Activated CD8-positive, alpha-beta memory T cell treated with anti-CD3 and anti-CD28 coated beads, Interleukin-2, amount 50 U/mL, for 48 hours (primary cell): ENCODE results near the gene VIPR2.

Experiments
- DNase-seq: peaks from one replicate; pipeline ENCODE4 v3.0.0-alpha.2; 2020

The VIPR2 gene

DNA sequence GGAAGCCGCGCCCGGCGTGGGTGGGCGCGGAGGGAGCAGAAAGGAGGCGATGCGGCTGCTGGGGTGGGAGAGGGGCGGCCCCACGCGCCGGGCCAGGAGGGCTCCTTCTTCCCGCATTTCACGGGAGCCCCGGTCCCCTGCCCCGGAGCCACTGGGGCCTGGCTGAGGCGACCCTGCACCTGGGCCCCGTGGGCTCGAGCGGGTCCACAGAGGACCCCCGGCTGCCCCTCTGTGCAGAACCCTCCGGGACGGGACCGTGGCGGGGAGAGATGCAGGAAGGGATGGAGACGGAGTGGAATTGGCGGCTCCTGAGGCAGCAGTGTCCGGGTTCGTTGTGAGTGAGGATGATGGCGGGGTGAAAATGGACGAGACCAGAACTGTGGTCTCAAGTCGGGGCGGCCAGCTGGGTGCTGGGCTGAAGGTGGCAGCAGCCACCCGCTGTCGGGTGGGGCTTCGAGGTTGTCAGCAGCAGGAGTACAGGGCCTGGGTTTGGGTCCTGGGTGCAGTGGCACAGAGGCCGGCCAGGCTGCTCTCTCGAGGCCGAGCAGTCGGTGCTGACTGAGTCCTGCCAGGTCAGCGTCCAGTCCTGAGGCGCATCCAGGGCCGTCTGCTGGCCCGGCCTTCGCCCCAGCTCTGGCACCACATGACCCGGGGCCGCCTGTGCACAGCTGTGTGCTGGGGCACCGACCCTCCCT is 80.4 kb downstream of the VIPR2 start:
- peak; percentile 42 for DNase-seq

DNA sequence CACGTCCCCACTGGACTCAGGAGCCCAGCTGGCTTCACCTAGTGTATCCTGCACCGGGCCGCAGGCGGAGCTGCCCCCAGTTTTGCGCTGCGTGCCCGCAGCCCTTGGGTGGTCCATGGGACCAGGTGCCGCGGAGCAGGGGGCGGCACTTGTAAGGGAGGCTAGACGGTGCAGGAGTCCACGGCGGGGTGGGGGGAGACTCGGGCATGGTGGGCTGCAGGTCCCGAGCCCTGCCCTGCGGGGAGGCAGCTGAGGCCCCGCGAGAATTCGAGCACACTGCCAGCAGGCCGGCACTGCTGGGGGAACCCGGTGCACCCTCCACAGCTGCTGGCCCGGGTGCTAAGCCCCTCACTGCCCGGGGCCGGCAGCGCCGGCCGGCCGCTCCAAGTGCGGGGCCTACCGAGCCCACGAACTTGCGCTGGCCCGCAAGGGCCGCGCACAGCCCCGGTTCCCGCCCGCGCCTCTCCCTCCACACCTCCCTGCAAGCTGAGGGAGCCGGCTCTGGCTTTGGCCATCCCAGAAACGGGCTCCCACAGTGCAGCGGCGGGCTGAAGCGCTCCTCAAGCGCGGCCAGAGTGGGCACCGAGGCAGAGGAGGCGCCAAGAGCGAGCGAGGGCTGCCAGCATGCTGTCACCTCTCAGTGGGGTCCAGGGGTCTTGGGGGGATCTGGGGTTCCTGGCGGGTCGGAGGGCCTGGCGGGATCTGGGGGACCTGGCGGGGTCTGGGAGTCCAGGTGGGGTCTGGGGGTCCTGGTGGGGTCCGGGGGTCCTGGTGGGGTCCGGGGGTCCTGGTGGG is 81.4 kb downstream of the VIPR2 start:
- peak; percentile 38 for DNase-seq

DNA sequence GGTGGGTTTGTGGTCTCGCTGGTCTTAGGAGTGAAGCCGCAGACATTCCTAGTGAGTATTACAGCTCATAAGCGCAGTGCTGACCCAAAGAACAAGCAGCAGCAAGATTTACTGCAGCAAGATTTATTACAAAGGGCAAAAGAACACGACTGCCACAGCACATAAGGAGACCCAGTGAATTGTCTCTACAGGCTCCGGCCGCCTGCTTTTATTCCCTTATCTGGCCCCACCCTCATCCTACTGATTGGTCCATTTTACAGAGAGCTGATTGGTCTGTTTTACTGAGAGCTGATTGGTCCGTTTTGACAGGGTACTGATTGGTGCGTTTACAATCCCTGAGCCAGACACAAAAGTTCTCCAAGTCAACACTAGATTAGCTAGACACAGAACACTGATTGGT is 82.1 kb downstream of the VIPR2 start:
- no peak for DNase-seq

DNA sequence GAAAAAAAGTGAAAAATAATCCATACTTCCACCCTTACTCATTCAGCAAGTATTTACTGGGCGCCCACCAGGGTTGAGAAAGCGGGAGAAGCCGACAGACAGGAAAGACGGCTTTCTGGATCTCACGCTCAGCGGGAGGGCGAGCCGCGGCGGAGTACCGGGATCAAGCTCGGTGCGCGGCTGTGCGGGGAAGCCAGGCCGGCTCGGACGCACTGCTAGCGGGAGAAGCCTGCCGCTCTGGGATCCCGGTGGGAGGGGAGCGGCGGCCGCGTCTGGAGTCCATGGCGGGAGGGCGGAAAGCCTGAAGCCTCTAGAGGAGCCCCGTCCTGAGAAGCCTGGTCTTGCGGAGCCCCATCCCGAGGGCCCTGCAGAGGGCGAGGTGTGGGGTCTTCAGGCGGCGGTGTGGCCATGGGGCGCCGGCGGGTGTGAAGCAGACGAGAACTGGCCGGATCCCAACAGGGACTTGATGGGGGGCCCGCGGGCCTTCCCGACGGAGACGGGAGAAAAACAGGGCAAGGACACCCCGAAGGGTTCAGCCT is 82.9 kb downstream of the VIPR2 start:
- peak; percentile 40 for DNase-seq

DNA sequence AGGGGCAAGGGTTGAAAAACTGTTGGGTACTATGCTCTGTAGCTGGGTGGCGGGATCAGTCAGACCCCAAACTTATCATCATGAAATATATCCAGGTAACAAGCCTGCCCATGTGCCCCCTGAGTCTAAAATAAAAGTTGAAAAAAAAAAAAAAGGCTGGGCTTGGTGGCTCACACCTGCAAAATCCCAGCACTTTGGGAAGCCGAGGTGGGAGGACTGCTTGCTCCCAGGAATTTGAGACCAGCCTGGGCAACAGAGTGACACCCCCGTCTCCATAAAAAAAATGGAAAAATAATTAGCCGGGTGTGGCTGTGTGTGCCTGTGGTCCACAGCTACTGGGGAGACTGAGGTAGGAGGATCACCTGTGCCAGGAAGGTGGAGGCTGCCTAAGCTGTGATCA is 83.5 kb downstream of the VIPR2 start:
- no peak for DNase-seq

DNA sequence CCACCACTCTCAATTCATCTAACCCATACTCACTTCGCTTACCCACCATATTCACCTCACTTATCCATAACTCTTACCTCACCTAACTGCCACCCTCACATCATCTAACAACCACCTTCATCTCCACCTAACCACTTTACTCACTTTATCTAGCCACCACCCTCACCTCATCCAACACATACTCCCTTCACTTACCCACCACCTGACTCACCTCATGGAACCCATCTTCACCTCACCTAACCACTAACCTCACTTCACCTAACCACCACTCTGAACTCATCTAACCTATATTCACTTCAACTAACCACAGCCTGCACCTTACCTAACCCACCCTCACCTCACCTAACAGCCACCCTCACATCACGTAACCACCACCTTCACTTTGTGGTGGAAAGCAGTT is 84.2 kb downstream of the VIPR2 start:
- DNase-seq, result peak; percentile 40

DNA sequence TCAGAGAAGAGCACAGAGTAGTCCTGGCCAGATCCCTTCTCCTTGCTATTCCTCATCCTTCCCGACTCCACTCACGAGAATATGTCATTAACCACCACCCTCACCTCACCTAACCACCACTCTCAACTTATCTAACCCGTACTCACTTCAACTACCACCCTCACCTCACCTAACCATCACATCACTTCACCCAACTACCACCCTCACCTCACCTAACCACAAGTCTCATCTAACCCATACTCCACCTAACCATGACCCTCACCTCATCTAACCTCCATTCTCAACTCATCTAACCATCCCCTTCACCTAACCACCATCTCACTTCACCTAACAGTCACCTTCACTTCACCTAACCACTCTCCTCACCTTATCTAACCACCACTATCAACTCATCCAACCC is 85.0 kb downstream of the VIPR2 start:
- no peak for DNase-seq

DNA sequence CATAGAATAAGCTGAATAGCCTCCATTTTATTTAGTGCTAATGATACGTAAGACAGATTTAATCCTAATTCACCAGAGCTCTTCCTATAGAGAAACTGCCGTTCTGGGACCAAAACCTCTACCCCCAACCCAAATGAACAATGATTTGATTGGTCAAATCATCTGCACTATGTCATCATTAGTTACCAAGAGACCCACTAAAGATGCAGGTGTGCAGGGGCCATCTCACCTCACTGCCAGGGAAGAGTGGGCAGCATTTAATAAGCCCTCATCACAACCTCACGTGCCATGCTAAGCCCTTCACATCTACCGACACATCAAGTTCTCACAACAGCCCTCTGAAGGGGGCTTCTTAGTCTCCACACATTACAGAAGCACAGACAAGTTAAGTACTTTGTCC is 87.0 kb downstream of the VIPR2 start:
- DNase-seq, result no peak

DNA sequence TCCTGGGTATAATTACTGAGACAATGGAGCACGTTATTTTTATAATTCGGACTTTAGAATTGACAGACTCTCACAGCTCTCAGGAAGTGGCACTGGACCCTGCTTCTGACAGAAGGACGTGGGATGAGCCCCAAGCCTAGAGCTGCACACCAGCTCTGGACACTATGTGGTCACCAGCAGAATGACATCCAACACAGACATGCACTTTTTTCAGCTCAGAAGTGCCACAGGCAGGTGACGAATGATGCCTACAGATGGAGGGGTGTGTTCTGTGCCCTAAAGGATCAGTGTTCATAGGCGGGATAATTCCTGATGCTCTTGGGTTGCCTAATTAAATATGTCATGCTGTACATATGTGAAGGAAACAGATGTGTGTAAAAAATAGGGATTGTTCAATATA is 87.9 kb downstream of the VIPR2 start:
- no peak for DNase-seq

DNA sequence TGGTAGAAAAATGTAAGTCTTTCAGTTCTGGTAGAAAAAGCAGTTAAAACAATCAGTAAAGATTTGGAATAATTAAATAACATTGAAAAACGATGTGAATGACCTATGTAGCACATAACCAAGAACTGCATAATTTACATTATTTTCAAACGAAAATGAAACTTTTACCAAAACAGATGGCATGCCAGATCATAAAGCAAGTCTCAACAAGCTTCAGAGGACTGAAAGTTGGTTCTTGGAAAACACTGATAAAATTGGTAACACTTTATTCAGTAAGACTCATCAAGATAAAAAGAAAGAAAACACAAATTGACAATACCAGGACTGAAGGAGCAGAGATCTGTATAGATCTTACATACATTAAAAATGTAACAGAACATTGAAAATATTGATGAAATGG is 92.8 kb downstream of the VIPR2 start:
- DNase-seq, result no peak

DNA sequence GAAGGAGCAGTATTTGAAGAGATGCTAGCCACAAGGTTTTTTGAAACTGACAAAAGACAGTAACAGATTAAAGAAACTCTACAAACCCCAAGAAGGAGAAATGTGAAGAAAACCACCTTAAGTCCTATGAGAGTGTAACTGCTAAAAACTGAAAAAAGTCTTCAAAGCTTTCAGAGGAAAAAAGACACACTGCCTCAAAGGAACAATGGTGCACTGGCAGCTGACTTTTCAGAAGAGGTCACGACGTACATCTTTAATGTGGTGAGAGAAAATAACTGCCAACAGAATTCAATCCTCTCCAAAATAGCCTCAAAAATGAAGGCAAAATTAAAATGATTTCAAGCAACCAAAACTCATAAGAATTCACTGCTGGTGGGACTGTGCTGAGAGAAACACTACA is 94.0 kb downstream of the VIPR2 start:
- no peak for DNase-seq

DNA sequence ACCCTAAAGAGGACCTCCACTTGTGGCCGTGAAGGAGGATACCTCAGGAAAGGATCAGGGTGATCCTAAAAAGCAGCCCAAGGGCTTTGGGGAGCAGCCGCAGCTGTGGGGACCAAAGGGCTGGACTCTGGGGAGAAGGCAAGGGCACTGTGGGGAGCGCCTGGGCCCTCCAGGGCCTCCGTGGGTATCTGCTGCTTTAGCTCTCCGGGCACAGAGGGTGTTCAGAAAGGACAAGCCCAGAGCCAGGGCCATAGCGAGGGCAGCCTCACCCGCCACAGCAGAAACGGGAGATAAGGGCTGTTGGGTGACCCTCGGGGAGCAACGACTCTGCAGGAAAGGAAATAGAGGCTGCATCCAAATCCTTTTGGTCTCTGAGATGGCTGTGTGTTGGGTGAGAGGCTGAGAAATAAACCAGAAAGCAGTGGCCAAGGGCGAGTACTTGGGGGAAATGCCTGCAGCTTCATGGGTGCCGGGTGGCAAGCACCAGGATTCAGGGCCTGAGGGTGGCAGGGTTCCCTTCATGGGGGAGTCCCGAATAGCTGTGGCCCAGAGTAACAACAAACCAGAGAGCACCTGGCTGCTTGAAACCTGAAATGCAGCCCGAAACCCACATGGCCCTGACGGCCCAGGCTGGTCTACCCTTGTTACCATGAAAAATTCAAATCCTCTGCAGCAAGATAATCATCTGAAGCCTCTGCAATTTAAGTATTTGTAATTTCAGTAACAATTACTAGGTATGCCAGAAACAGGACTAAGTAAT is 95.2 kb downstream of the VIPR2 start:
- peak; percentile 32 for DNase-seq

DNA sequence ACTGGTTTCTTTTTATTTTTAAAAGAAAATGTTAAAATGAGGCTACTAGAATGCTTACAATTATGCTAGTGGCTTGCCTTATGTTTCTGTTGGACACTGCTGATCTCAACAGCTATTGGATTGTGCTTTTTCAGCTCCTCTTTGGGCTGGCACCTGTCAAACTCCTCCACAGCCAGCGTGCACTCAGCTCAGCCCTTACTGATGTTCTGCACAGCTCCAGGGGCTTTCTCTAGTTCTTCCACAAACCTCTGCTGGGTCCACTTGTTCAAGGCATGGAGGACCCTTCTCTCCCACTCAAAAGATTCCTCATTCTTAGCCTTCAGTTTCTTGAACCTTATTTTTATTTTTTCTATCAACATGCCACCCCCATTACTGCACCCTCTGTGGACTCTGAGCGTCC is 96.0 kb downstream of the VIPR2 start:
- DNase-seq, result no peak

DNA sequence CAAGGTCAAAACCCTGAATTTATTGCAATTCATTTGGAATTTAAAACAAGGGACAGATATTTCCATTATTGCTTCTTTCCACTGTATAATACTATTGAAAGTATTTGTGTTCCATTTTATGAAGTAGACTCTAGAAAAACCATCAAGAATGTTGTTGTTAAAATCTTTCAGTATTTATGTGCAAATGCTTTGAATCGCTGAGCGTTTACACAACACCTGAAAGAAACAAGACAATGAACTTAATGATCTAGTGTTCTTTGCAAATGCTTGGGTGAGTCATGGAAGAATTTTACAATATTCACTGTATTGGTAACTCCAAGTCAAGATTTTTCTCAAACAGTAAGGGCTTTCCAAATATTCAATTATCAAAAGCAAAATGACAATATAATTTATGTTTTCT is 97.1 kb downstream of the VIPR2 start:
- DNase-seq, result no peak

DNA sequence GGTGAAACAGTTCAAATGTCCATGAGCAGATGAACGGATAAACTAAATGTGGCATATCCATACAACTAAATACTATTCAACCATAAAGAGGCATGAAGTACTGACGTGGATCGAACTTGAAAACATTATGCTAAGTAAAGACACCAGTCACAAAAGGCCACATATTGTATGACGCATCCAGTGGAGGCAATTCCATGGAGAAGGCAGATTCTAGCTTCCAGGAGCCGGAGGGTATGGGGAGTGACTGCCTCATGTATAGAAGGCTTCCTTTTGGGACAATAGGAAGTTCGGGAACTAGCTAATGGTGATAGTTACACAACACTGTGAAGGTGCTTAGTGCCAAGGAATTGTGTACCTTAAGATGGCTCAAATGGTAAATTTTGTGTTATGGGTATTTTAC is 98.4 kb downstream of the VIPR2 start:
- no peak for DNase-seq

DNA sequence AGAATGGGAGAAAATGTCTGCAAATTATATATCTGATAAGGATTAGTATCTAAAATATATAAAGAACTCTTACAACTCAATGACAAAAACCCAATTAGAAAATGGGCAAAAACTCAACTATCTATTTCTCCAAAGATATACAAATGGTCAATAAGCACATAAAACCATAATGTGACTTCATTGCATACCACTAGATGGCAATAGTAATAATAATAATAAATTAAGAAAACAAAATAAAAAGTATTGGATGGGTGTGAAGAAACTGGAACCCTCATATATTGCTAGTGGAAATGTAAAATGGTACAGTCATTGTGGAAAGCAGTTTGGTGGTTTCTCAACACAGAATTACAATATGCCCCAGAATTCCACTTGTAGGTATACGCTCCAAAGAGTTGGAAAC is 98.8 kb downstream of the VIPR2 start:
- no peak for DNase-seq

DNA sequence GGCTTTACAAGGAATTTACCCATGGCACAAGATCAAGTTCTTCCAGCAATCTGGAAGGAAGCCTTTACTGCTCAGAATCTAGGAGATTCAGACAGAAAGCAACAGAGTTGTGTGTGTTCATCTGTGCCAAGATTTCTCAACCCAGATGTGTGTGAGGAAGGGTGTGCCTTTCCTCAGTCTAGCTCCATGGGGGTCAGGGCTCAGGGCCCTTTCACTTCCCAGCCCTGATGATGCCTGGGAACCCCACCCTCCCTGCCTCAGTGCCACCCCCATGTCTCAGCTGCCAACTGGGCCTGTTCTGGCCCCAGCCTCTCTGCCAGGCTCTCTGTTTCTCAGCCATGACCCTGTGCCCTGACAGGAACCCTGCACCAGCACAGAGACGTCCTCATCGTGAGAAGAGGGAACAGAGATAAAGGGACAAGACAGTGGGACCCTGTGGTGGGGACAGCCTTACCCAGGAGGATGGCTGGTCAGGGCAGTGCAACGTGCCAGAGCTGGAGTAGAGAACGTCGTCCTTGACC is 102.0 kb downstream of the VIPR2 start:
- peak; percentile 35 for DNase-seq

DNA sequence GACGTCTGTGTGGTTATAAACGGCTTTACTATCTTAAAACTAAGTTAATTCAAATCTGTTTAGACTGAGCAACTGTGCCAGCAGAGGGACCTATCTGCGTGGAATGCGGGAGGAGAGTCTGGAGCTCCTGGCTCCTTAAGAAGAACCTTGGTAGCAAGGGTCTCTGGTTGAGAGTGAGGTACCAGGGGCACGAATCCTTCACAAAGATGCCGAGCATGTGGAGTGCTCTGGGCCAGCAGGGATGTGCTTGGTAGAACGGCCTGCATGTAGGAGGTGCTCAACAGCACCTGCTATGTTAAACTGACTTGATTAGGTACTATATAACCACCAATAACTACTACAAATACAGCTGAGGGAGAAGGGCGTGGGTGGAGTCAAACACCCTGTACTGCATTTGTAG is 102.6 kb downstream of the VIPR2 start:
- no peak for DNase-seq

DNA sequence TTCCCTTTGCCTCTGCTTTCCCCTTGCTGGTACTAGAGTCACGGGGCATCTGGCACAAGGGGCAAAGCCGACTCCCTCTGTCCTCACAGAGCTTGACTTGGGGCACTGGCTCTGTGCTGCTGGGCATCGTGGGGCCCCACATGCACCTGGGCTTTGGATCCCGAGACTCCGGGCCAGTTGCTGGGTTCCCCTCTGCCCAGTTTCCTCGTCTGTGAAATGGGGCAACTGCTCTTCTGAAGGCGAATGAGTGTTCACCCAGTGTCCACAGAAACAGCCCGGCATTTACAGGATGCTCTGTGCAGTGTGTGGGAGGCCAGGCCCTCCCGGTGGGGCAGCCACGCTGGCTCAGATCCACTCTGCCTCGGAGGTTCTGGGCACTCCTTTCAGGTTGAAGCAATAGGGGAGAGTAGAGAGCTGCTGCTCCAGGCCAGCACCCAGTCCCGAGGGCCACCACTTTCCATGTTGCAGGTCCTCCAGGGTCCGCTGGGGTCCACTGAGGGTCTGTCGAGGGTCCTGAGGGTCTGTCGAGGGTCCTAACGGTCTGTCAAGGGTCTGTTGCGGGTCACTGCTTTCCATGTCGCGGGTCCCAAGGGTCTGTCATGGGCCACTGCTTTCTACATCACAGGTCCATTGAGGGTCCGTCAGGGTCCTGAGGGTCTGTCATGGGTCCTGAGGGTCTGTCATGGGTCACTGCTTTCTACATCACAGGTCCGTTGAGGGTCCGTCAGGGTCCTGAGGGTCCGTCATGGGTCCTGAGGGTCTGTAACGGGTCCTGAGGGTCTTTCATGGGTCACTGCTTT is 103.6 kb downstream of the VIPR2 start:
- DNase-seq, result peak; percentile 33

DNA sequence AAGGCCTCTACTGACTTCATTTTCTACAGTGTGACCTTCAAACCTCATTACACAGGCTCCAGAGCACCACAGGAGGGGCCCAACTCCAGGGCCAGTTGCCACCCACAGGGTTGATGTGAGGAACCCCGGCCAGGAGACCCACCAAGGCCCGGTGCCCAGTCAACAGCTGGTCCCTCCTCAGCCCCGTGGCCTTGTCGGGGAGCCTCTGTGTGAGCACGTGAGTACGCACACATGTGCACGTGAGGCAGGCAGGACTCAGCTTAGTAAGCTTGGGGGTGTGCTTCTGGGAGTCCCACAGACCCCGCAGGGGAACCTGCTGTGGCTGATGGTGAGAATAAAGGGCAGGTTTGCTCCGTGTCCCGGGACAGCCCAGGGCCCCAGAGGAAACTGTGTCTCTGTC is 104.5 kb downstream of the VIPR2 start:
- DNase-seq, result peak; percentile 28

DNA sequence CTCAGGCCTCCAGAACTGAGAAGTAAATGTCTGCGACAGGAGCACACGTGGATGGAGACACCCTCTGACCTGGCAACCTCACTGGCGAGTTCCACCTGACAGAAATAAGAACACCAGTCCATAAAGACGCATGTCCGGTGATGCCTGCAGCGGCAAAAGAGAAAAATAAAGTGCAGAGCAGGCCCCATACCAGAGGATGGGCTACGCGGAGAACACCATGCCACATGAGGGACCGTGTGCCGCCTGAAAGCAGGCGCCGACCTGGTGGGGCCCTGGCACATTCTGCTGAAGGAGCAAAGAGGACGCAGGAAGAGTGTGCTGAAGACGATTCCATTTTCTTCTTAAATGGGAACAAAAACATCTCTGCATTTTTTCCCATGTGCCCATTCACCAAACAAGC is 105.0 kb downstream of the VIPR2 start:
- peak; percentile 28 for DNase-seq

DNA sequence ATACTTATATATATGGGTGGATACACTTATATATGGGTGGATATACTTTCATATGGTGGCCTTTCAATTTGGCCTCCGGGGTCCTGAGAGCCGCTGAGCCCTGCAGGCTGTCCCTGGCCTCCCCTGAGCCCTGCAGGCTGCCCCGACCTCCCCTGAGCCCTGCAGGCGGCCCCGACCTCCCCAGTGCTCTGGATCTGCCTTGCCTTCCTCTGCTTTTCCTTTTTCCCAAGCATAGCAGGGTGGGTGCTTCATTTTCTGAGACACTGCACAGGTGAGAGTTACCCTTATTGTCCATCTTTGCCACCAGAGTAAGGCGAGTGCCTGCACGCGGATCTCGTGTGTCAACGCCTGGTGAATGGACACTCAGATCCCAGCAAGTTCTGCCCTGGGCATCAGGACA is 106.6 kb downstream of the VIPR2 start:
- DNase-seq, result peak; percentile 22
